ENCODE measurements around the gene RBMS1. TPM values are rescaled to one million over a fixed set of nuclear protein-coding genes. Genes with fewer than 3 reads are reported as not detected.

The RBMS1 gene
- total and polyA plus RNA-seq, 2 donors (not counting 1 experiment from before 2014, with no cell fraction given): 18.0 to 36.7 TPM

DNA sequence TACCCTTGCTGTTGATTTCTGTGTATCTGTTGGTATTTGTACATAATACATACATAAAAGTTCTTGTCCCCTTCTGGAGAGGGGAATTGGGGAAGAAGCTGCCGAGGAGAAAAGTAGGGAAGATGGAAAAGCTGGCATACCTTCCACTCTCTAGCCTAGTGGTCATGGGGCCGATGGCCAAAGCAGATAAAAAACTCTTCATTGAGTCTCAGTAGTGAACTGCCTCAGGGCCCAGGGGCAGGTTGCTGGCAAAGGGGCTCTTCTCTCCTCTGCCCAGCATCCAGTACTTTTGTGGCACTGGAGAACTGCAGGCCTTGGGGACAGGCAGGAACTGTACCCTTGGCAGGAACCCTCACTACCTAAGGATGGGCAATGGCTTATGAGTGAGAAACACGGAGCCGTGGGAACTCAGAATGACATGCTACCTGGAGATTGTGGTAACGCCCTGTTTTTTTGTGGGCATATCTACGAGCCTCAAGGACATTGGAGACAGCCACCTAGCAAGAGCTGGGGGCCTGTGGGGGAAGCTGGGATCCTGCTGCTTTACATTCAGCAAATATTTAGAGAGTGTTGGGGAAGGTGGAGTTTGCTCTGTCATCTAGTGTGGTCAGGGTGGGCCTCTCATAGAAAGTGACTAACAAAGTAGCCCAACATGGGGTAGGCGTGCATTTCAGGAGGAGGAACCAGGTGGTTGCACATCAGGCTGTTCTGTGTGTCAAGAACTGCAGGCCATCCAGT is 270.9 kb downstream of the RBMS1 start:
- Histone ChIP-seq H3K9me3 (ENCODE audit: control extremely low read depth in 1 of 3, control insufficient read depth in 2 of 3, insufficient read depth in 1 of 3, low read length in 2 of 3) (no peaks in the 10 kb centered on the region), H3K4me3 (ENCODE audit: control extremely low read depth in 1 of 5, extremely low read depth in 1 of 5, insufficient read depth in 1 of 5, low read depth in 2 of 5, low read length in 4 of 5) (no peak overlapping the region), H3K27ac (ENCODE audit: low read length in 2 of 2) (no peak overlapping the region), H3K79me2 (ENCODE audit: control insufficient read depth, insufficient read depth, low read length) (no peaks in the 10 kb centered on the region), H2AFZ (ENCODE audit: insufficient read depth, low read depth, low read length, poor library complexity, severe bottlenecking) (no peak overlapping the region), H3K4me1 (ENCODE audit: control insufficient read depth in 2 of 2, insufficient read depth in 2 of 2, low read length in 2 of 2) (no peaks in the 10 kb centered on the region), H4K20me1 (ENCODE audit: control insufficient read depth, insufficient read depth, low read length, poor library complexity, severe bottlenecking) (no peaks in the 10 kb centered on the region), H3K27me3 (replicated peaks in 1 of 4; ENCODE audit: control extremely low read depth in 1 of 4, control insufficient read depth in 3 of 4, insufficient read depth in 4 of 4, low read length in 3 of 4) (no peaks in the 10 kb centered on the region), H3K36me3 (replicated peaks in 1 of 2; ENCODE audit: control extremely low read depth in 1 of 2, control insufficient read depth in 1 of 2, extremely low read depth in 1 of 2, insufficient read depth in 2 of 2, low read length in 1 of 2) (no peaks in the 10 kb centered on the region), H3K4me2 (replicated peaks; ENCODE audit: low read depth, low read length, poor library complexity, severe bottlenecking) (no peak overlapping the region), H3K9ac (ENCODE audit: low read length) (no peak overlapping the region)
- peaks cover 7% of the 10 kb centered on the region for H3K27me3 Mint-ChIP-seq
- ATAC-seq (ENCODE audit: low read depth) (no peak), DNase-seq (no peak)
- no peaks in the 10 kb centered on the region for H3K9me3 Mint-ChIP-seq (ENCODE audit: insufficient read depth)
- no peak overlapping the region for H3K4me3 Mint-ChIP-seq
- H3K27ac Mint-ChIP-seq: no peak overlapping the region
- POLR2A ChIA-PET: no interaction called here
- intact Hi-C loops (cut with micrococcal nuclease): no loop called here
- TF ChIP-seq CTCF (IDR thresholded peaks at IDR 0.05) (no peak), EZH2 (IDR thresholded peaks at IDR 0.05; ENCODE audit: borderline replicate concordance, insufficient read depth, low read depth, low read length, poor library complexity, severe bottlenecking) (no peak)
- 90% methylated on average over 6 of the region's 7 CpGs for WGBS (ENCODE audit: insufficient coverage)
- CTCF ChIA-PET: no interaction called here
- peaks cover 7% of the 10 kb centered on the region for H3K4me1 Mint-ChIP-seq
